CD4-positive, alpha-beta memory T cell (primary cell): Measurements from ENCODE around the gene GPATCH2L. TPM values are rescaled to one million over a fixed set of nuclear protein-coding genes. Genes with fewer than 3 reads are reported as not detected.

ENCODE experiments used
- CTCF ChIA-PET: fragments of 350-600 bp; sonication (Branson Sonifier 250); formaldehyde crosslinking; loops from one replicate; lab custom pipeline; 2021; ENCODE audit warnings: inconsistent platforms; ENCODE audit not compliant: partially characterized antibody; lab: Charles Lee
- POLR2A ChIA-PET: fragments of 350-600 bp; sonication (Branson Sonifier 250); formaldehyde crosslinking; loops from one replicate; lab custom pipeline; 2021; ENCODE audit not compliant: partially characterized antibody; lab: Charles Lee
- DNase-seq, 5 donors: peaks; one replicate each; pipeline versions ENCODE4 v3.0.0 to v3.0.0-alpha.2; 2020 to 2022; ENCODE audit warnings: mixed read lengths in 1 of 5
- H3K27ac ChIP-seq: one replicate; pipeline ENCODE4 v1.7.0; 2013; ENCODE audit warnings: low read depth, low read length
- H3K27me3 ChIP-seq: 2 replicates; pipeline ENCODE4 v1.7.0; 2013; ENCODE audit warnings: mild to moderate bottlenecking, low read length, moderate library complexity; ENCODE audit not compliant: insufficient read depth
- H3K36me3 ChIP-seq: 2 replicates; pipeline ENCODE4 v1.7.0; 2013; ENCODE audit warnings: mild to moderate bottlenecking, low read length, moderate library complexity; ENCODE audit not compliant: insufficient read depth
- H3K4me1 ChIP-seq: 2 replicates; pipeline ENCODE4 v1.7.0; 2013; ENCODE audit warnings: mild to moderate bottlenecking, low read length, moderate library complexity; ENCODE audit not compliant: insufficient read depth
- H3K4me3 ChIP-seq, 2 donors: one replicate each; pipeline ENCODE4 v1.7.0; 2013; ENCODE audit warnings: low read length in 2 of 2, mild to moderate bottlenecking in 1 of 2
- H3K9me3 ChIP-seq, 2 donors: one replicate each; pipeline ENCODE4 v1.7.0; 2013; ENCODE audit warnings: low read length in 2 of 2, control low read depth in 1 of 2; ENCODE audit not compliant: control insufficient read depth in 1 of 2
- H3K27ac Mint-ChIP-seq, 7 donors: one replicate each; pipeline ENCODE4 v1.8.0; 2020 to 2021; ENCODE audit warnings: mixed read lengths in 7 of 7, mild to moderate bottlenecking in 6 of 7, inconsistent platforms in 3 of 7, moderate library complexity in 3 of 7
- H3K27me3 Mint-ChIP-seq, 2 donors: one replicate each; pipeline ENCODE4 v1.8.0; 2020 to 2021; ENCODE audit warnings: mixed read lengths in 2 of 2
- H3K36me3 Mint-ChIP-seq, 2 donors: one replicate each; pipeline ENCODE4 v1.8.0; 2020 to 2021; ENCODE audit warnings: mixed read lengths in 2 of 2, inconsistent platforms in 1 of 2, mild to moderate bottlenecking in 1 of 2
- H3K4me1 Mint-ChIP-seq, 4 donors: one replicate each; pipeline ENCODE4 v1.8.0; 2020 to 2021; ENCODE audit warnings: mixed read lengths in 4 of 4, mild to moderate bottlenecking in 1 of 4
- H3K4me3 Mint-ChIP-seq, 8 donors: one replicate each; pipeline ENCODE4 v1.8.0; 2020 to 2021; ENCODE audit warnings: mixed read lengths in 8 of 8, mild to moderate bottlenecking in 7 of 8, moderate library complexity in 6 of 8, inconsistent platforms in 3 of 8
- H3K9me3 Mint-ChIP-seq, 8 donors: one replicate each; pipeline ENCODE4 v1.8.0; 2020 to 2021; ENCODE audit warnings: mixed read lengths in 8 of 8, mild to moderate bottlenecking in 5 of 8, inconsistent platforms in 3 of 8, moderate library complexity in 1 of 8
- intact Hi-C: fragments of 100-400 bp; cut with micrococcal nuclease; formaldehyde crosslinking; loops from one replicate; pipeline ENCODE4 v1.15.1; 2023
- polyA plus RNA-seq, 2 donors: library from polyadenylated mRNA; unstranded; fragments of 300-500 nt; fragmentation: Illumina TruSeq; gene quantifications; one replicate each; pipeline ENCODE4 v1.2.3, GENCODE V29; 2021
- total RNA-seq, 2 experiments: library from RNA; stranded (reverse); gene quantifications; one replicate each; pipeline ENCODE4 v1.2.3, GENCODE V29; 2021

Gene GPATCH2L
- total and polyA plus RNA-seq, 4 experiments from 2014 or later = 7.9 to 70.1 (median 40.4) TPM

GRCh38 chr14:76218662-76219061, 66.9 kb downstream of the GPATCH2L start:
- Histone ChIP-seq H3K27ac (no peak overlapping the region), H3K36me3 (no peaks in the 10 kb centered on the region), H3K9me3 (no peaks in the 10 kb centered on the region), H3K4me1 (no peaks in the 10 kb centered on the region), H3K4me3 (no peak overlapping the region), H3K27me3 (no peaks in the 10 kb centered on the region)
- H3K27ac Mint-ChIP-seq = no peak overlapping the region
- H3K4me3 Mint-ChIP-seq = no peak overlapping the region
- peaks cover 0 to 22% (median 12%) of the 10 kb centered on the region in 8 donors for H3K9me3 Mint-ChIP-seq
- no peaks in the 10 kb centered on the region for H3K4me1 Mint-ChIP-seq
- H3K36me3 Mint-ChIP-seq = peaks cover 0 to 3% of the 10 kb centered on the region in 2 donors
- intact Hi-C loops = no loop called here
- POLR2A ChIA-PET = no interaction called here
- CTCF ChIA-PET = no interaction called here
- no peak for DNase-seq
- no peaks in the 10 kb centered on the region for H3K27me3 Mint-ChIP-seq

GRCh38 chr14:76219873-76220272, 68.2 kb downstream of the GPATCH2L start:
- Mint-ChIP-seq H3K27ac (no peak overlapping the region), H3K36me3 (no peaks in the 10 kb centered on the region), H3K9me3 (peaks cover 0 to 25% (median 17%) of the 10 kb centered on the region in 8 donors), H3K27me3 (no peaks in the 10 kb centered on the region), H3K4me1 (no peaks in the 10 kb centered on the region), H3K4me3 (no peak overlapping the region)
- no peak overlapping the region for H3K4me3 ChIP-seq
- ChIA-PET POLR2A (no interaction called here), CTCF (no interaction called here)
- no peaks in the 10 kb centered on the region for H3K27me3 ChIP-seq
- no peak for DNase-seq
- H3K27ac ChIP-seq = no peak overlapping the region
- no peaks in the 10 kb centered on the region for H3K4me1 ChIP-seq
- intact Hi-C loops = no loop called here
- H3K9me3 ChIP-seq = no peaks in the 10 kb centered on the region
- no peaks in the 10 kb centered on the region for H3K36me3 ChIP-seq

- DNase-seq = no peak
- H3K4me1 ChIP-seq = no peaks in the 10 kb centered on the region
- ChIA-PET POLR2A (no interaction called here), CTCF (no interaction called here)
- no peak overlapping the region for H3K4me3 ChIP-seq
- H3K27ac ChIP-seq = no peak overlapping the region
- Mint-ChIP-seq H3K27ac (no peak overlapping the region), H3K27me3 (no peaks in the 10 kb centered on the region), H3K9me3 (peaks cover 0 to 31% (median 10%) of the 10 kb centered on the region in 8 donors), H3K36me3 (peaks cover 0 to 5% of the 10 kb centered on the region in 2 donors), H3K4me1 (no peaks in the 10 kb centered on the region), H3K4me3 (no peak overlapping the region)
- no peaks in the 10 kb centered on the region for H3K27me3 ChIP-seq
- H3K9me3 ChIP-seq = no peaks in the 10 kb centered on the region
- intact Hi-C loops = no loop called here
- H3K36me3 ChIP-seq = no peaks in the 10 kb centered on the region
Observed at GRCh38 chr14:76227450-76228050, 75.8 kb downstream of the GPATCH2L start.

GRCh38 chr14:76228138-76228537, 76.4 kb downstream of the GPATCH2L start:
- no peak overlapping the region for H3K4me3 Mint-ChIP-seq
- Histone ChIP-seq H3K4me1 (no peaks in the 10 kb centered on the region), H3K9me3 (no peaks in the 10 kb centered on the region), H3K36me3 (no peaks in the 10 kb centered on the region), H3K4me3 (no peak overlapping the region), H3K27me3 (no peaks in the 10 kb centered on the region), H3K27ac (no peak overlapping the region)
- peaks cover 0 to 31% (median 11%) of the 10 kb centered on the region in 8 donors for H3K9me3 Mint-ChIP-seq
- ChIA-PET POLR2A (no interaction called here), CTCF (no interaction called here)
- H3K36me3 Mint-ChIP-seq = peaks cover 0 to 9% of the 10 kb centered on the region in 2 donors
- no peaks in the 10 kb centered on the region for H3K27me3 Mint-ChIP-seq
- H3K4me1 Mint-ChIP-seq = no peaks in the 10 kb centered on the region
- intact Hi-C loops = no loop called here
- DNase-seq = no peak
- no peak overlapping the region for H3K27ac Mint-ChIP-seq

GRCh38 chr14:76232800-76233199, 81.1 kb downstream of the GPATCH2L start:
- no peak overlapping the region for H3K4me3 ChIP-seq
- H3K9me3 ChIP-seq = peaks cover 0 to 3% of the 10 kb centered on the region in 2 donors
- ChIA-PET CTCF (no interaction called here), POLR2A (no interaction called here)
- Mint-ChIP-seq H3K4me1 (no peaks in the 10 kb centered on the region), H3K27ac (no peak overlapping the region), H3K27me3 (no peaks in the 10 kb centered on the region), H3K9me3 (peaks cover 0 to 7% (median 0%) of the 10 kb centered on the region in 8 donors), H3K4me3 (no peak overlapping the region), H3K36me3 (peaks cover 0 to 43% of the 10 kb centered on the region in 2 donors)
- no peak overlapping the region for H3K27ac ChIP-seq
- intact Hi-C loops = no loop called here
- no peaks in the 10 kb centered on the region for H3K4me1 ChIP-seq
- no peak for DNase-seq
- H3K27me3 ChIP-seq = no peaks in the 10 kb centered on the region
- no peaks in the 10 kb centered on the region for H3K36me3 ChIP-seq

- ChIA-PET CTCF (no interaction called here), POLR2A (no interaction called here)
- peaks cover 4 to 54% of the 10 kb centered on the region in 2 donors for H3K36me3 Mint-ChIP-seq
- no peak for DNase-seq
- no peak overlapping the region for H3K27ac ChIP-seq
- intact Hi-C loops = no loop called here
- no peaks in the 10 kb centered on the region for H3K36me3 ChIP-seq
- H3K27me3 ChIP-seq = no peaks in the 10 kb centered on the region
- H3K9me3 ChIP-seq = peaks cover 0 to 3% of the 10 kb centered on the region in 2 donors
- peaks cover 0 to 4% of the 10 kb centered on the region in 2 donors for H3K27me3 Mint-ChIP-seq
- H3K4me1 Mint-ChIP-seq = no peaks in the 10 kb centered on the region
- no peak overlapping the region for H3K4me3 ChIP-seq
- no peaks in the 10 kb centered on the region for H3K4me1 ChIP-seq
- peaks cover 0 to 20% (median 6%) of the 10 kb centered on the region in 8 donors for H3K9me3 Mint-ChIP-seq
- H3K4me3 Mint-ChIP-seq = no peak overlapping the region
- H3K27ac Mint-ChIP-seq = no peak overlapping the region
Observed at GRCh38 chr14:76235628-76236027, 83.9 kb downstream of the GPATCH2L start.

- intact Hi-C loops = no loop called here
Observed at GRCh38 chr14:76236172-76237130, 84.7 kb downstream of the GPATCH2L start.

More at GRCh38 chr14:76236172-76237130, 84.7 kb downstream of the GPATCH2L start:
- H3K4me3 ChIP-seq = no peak overlapping the region
- peaks cover 0 to 25% (median 13%) of the 10 kb centered on the region in 8 donors for H3K9me3 Mint-ChIP-seq
- peaks cover 0 to 5% of the 10 kb centered on the region in 2 donors for H3K27me3 Mint-ChIP-seq
- peak overlapping the region in 1 of 7 donors; percentile 26 for H3K27ac Mint-ChIP-seq
- no peaks in the 10 kb centered on the region for H3K4me1 ChIP-seq
- H3K27ac ChIP-seq = no peak overlapping the region
- no peak for DNase-seq
- H3K9me3 ChIP-seq = peaks cover 0 to 3% of the 10 kb centered on the region in 2 donors
- H3K27me3 ChIP-seq = no peaks in the 10 kb centered on the region
- H3K36me3 Mint-ChIP-seq = peaks cover 4 to 50% of the 10 kb centered on the region in 2 donors
- ChIA-PET CTCF (no interaction called here), POLR2A (no interaction called here)
- no peaks in the 10 kb centered on the region for H3K4me1 Mint-ChIP-seq
- no peak overlapping the region for H3K4me3 Mint-ChIP-seq
- no peaks in the 10 kb centered on the region for H3K36me3 ChIP-seq
